ENCODE measurements around the gene PBLD. TPM values are rescaled to one million over a fixed set of nuclear protein-coding genes. Genes with fewer than 3 reads are reported as not detected.

Gene PBLD
- polyA plus RNA-seq, 3 donors, result 1.5 to 3.4 (median 2.5) TPM

DNA sequence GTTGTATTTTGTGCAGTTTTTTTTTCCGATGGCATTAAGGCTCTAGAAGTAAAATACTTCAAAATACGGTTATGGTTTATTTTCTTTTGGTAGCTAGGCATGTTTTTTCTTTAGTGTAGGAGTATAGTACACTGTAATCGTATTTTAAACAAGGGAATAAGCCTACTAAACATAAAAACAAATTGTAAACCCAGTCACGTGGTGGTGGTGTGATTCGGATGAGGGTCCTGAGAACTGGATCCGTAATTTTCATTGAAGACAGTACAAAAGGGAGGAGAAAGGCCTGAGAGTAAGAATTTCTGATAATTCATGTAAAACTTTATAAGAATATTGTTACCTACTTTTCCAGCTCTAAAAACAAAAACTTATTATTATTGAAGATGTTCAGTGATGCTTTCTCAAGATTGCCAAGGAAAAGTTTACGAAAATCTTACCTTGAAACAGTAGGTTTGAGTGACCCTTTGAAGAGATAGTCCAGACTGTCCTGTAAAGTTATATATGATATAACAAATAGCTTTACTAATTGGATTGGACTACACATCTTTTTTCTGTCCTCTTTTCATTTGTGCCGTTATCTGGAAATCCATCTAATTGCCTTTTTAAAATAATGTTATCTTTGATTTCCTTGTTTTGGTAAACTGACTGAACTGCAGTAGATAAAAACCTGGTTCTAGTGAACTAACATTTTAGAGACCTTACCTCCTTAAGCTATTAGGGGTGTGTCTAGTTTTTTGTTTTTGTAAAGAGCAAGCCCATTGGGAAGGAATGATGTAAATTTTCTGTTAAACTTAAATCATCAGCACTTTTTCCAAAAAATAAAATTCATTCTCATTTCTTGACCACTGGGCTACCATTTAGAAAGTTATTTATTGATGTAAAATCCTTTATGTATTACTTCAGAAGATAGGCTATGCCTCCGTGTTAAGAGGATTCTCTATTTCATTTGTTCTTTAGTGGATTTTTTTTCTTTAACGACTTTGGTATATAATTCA is 1.0 kb upstream of the PBLD start:
- intact Hi-C loops (cut with micrococcal nuclease), result loop anchor here (5.0 to 10.0 kb wide), 5 partner anchors 256 to 571 kb away; partner anchors contain the start of genes HERC4 (in 1 of the 2) and SIRT1 (in 1 of the 2)
- Mint-ChIP-seq H3K4me1 (peaks cover 62% of the 10 kb centered on the region), H3K4me3 (peak overlapping the region; percentile 98 to 99), H3K36me3 (peaks cover 14 to 15% of the 10 kb centered on the region in 2 donors), H3K27ac (peak overlapping the region in 6 of 7 donors; percentile 97 to 100 (median 99)), H3K27me3 (ENCODE audit: low read depth in 3 of 3) (no peaks in the 10 kb centered on the region), H3K9me3 (peaks cover 0 to 2% (median 0%) of the 10 kb centered on the region in 7 donors)
- Histone ChIP-seq H3K4me1 (ENCODE audit: control insufficient read depth in 1 of 2, insufficient read depth in 2 of 2, low read length in 2 of 2) (peaks cover 53 to 70% of the 10 kb centered on the region in 2 donors), H3K4me2 (replicated peaks; ENCODE audit: extremely low read depth, low read length, poor library complexity, severe bottlenecking) (peak overlapping the region; percentile 74), H3K4me3 (replicated peaks in 1 of 3; ENCODE audit: low read depth in 2 of 3, low read length in 3 of 3) (peak overlapping the region; percentile 88 to 98 (median 94)), H3K9me3 (replicated peaks in 1 of 2; ENCODE audit: control insufficient read depth in 1 of 2, insufficient read depth in 1 of 2, low read length in 2 of 2) (no peaks in the 10 kb centered on the region), H4K20me1 (ENCODE audit: insufficient read depth, low read length) (peaks cover 59% of the 10 kb centered on the region), H3K36me3 (replicated peaks in 1 of 2; ENCODE audit: control insufficient read depth in 1 of 2, insufficient read depth in 2 of 2, low read length in 2 of 2) (peaks cover 5 to 15% of the 10 kb centered on the region in 2 donors), H3K79me2 (ENCODE audit: insufficient read depth, low read length) (peaks cover 85% of the 10 kb centered on the region), H3K27ac (ENCODE audit: low read depth in 1 of 2, low read length in 2 of 2) (peak overlapping the region in 1 of 2 donors; percentile 94), H3K27me3 (ENCODE audit: control insufficient read depth in 2 of 2, insufficient read depth in 2 of 2, low read length in 2 of 2) (no peaks in the 10 kb centered on the region), H2AFZ (ENCODE audit: insufficient read depth, low read depth, low read length, poor library complexity, severe bottlenecking) (no peak overlapping the region), H3K9ac (ENCODE audit: insufficient read depth, low read length, poor library complexity, severe bottlenecking) (peak overlapping the region; percentile 93)
- no peak for DNase-seq
- WGBS (ENCODE audit: insufficient coverage), result no CpG with 5 or more reads among the region's 10 CpGs
- TF ChIP-seq, protein P1, sequence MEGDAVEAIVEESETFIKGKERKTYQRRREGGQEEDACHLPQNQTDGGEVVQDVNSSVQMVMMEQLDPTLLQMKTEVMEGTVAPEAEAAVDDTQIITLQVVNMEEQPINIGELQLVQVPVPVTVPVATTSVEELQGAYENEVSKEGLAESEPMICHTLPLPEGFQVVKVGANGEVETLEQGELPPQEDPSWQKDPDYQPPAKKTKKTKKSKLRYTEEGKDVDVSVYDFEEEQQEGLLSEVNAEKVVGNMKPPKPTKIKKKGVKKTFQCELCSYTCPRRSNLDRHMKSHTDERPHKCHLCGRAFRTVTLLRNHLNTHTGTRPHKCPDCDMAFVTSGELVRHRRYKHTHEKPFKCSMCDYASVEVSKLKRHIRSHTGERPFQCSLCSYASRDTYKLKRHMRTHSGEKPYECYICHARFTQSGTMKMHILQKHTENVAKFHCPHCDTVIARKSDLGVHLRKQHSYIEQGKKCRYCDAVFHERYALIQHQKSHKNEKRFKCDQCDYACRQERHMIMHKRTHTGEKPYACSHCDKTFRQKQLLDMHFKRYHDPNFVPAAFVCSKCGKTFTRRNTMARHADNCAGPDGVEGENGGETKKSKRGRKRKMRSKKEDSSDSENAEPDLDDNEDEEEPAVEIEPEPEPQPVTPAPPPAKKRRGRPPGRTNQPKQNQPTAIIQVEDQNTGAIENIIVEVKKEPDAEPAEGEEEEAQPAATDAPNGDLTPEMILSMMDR (IDR thresholded peaks at IDR 0.05), result no peak

DNA sequence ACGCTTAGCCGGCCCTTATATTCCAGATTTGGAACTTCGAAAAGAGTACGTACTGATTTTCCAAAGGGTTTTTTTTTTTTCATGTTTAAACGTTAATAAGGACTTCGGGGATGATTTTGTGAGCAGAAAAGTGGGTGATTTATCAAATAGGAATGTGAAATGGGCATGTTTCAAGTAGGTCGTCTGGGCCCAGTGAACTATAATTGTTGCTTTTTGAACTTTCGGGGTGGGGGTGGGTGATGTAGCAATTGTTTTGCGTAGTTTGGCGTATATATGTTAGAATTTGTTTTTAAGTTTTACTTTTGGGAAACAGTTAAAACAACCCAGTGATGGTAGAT is 299 bp upstream of the PBLD start:
- peaks cover 0 to 2% (median 0%) of the 10 kb centered on the region in 7 donors for H3K9me3 Mint-ChIP-seq
- H3K27ac Mint-ChIP-seq, result peak overlapping the region; percentile 97 to 100 (median 99)
- Histone ChIP-seq H4K20me1 (ENCODE audit: insufficient read depth, low read length) (peaks cover 51% of the 10 kb centered on the region), H3K9me3 (replicated peaks in 1 of 2; ENCODE audit: control insufficient read depth in 1 of 2, insufficient read depth in 1 of 2, low read length in 2 of 2) (no peaks in the 10 kb centered on the region), H3K4me1 (ENCODE audit: control insufficient read depth in 1 of 2, insufficient read depth in 2 of 2, low read length in 2 of 2) (peaks cover 59 to 77% of the 10 kb centered on the region in 2 donors), H3K9ac (ENCODE audit: insufficient read depth, low read length, poor library complexity, severe bottlenecking) (peak overlapping the region; percentile 93), H3K4me2 (replicated peaks; ENCODE audit: extremely low read depth, low read length, poor library complexity, severe bottlenecking) (peak overlapping the region; percentile 74), H3K36me3 (replicated peaks in 1 of 2; ENCODE audit: control insufficient read depth in 1 of 2, insufficient read depth in 2 of 2, low read length in 2 of 2) (peaks cover 0 to 8% of the 10 kb centered on the region in 2 donors), H3K27me3 (ENCODE audit: control insufficient read depth in 2 of 2, insufficient read depth in 2 of 2, low read length in 2 of 2) (no peaks in the 10 kb centered on the region), H3K79me2 (ENCODE audit: insufficient read depth, low read length) (peaks cover 79% of the 10 kb centered on the region), H3K27ac (ENCODE audit: low read depth in 1 of 2, low read length in 2 of 2) (peak overlapping the region; percentile 90 to 94), H3K4me3 (replicated peaks in 1 of 3; ENCODE audit: low read depth in 2 of 3, low read length in 3 of 3) (peak overlapping the region; percentile 88 to 98 (median 94)), H2AFZ (ENCODE audit: insufficient read depth, low read depth, low read length, poor library complexity, severe bottlenecking) (peak overlapping the region; percentile 85)
- intact Hi-C loops (cut with micrococcal nuclease), result loop anchor here (5.0 to 10.0 kb wide), 5 partner anchors 256 to 571 kb away; partner anchors contain the start of genes HERC4 (in 1 of the 2) and SIRT1 (in 1 of the 2)
- peak overlapping the region; percentile 98 to 99 for H3K4me3 Mint-ChIP-seq
- H3K36me3 Mint-ChIP-seq, result peaks cover 9% of the 10 kb centered on the region in 2 donors
- TF ChIP-seq, protein P1 (IDR thresholded peaks at IDR 0.05), result no peak
- H3K4me1 Mint-ChIP-seq, result peaks cover 68% of the 10 kb centered on the region
- H3K27me3 Mint-ChIP-seq (ENCODE audit: low read depth in 3 of 3), result no peaks in the 10 kb centered on the region
- WGBS (ENCODE audit: insufficient coverage), result 0% methylated on average over 6 of the region's 10 CpGs
- no peak for DNase-seq
